SK-N-DZ (cell line): ENCODE results near the gene XXYLT1.

Source experiments
- DNase-seq: peaks from one replicate; pipeline ENCODE4 v3.0.0-alpha.2; 2015; ENCODE audit warnings: low spot score

XXYLT1 gene

GRCh38 chr3:195135917-195136316 is 135.0 kb downstream of the XXYLT1 start:
- peak; percentile 75 for DNase-seq

GRCh38 chr3:195134431-195134830 is 136.5 kb downstream of the XXYLT1 start:
- no peak for DNase-seq

DNA sequence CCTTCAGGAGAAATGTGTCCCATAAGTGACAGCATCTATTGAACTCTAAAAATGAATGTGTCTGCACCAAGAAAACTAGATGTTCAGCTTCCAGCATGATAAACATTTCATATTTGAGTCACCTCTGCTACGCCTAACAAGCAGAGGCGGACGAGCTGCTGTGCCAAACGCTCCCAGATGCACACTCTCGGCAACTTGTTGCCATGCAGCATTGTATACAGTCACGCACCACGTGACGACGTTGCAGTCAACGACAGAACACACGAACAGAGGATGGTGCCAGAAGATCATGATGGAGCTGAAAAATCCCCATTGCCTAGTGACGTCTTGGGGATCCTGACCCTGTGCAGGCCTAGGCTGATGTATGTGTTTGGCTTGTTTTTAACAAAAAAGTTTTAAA is 137.5 kb downstream of the XXYLT1 start:
- DNase-seq: no peak

DNA sequence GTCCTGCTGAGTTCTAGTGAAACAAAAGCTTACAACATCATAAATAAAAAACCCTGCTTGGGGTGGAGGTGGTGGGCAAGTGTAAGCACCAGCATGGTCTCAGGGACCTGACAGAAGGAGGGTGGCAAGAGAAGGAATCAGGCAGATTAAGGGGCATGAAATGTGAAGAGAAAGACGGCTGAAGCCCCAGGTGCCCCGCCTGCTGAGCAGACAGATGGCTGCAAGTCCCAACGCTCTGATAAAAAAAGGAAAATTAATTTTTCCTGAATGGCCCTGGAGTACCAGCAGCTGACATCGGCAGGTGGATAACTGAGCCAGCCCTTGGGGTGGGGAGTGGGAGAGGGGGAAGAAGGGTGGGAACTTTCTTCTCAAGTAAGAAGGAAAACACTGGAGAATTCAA is 137.9 kb downstream of the XXYLT1 start:
- no peak for DNase-seq

- no peak for DNase-seq
Measured at GRCh38 chr3:195131176-195131575, 139.8 kb downstream of the XXYLT1 start.

- DNase-seq: no peak
Measured at GRCh38 chr3:195129644-195130492, 141.1 kb downstream of the XXYLT1 start.

DNA sequence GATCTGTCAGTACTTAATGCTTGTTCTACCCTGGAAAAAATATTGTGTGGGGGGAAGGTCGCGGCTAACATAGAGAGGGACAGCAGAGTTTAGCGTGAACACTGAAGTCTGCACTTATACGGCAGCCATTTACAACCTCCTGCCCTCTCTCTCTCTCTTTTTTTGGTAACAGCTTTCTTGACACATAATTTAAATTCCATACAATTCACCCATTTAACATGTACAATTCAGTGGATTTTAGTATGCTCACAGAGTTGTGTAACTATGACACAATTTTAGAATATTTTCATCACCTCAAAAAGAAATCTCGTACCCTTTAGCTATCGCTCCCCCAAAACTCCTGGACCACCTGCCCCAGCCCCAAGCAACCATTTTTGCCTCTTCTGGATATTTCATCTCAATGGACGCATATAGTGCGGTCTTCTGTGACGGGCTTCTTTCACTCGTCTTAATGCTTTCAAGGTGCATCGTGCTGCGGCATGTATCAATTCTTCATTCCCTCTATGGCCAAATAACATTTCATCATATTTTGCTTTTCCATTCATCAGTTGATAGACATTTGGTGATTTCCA is 141.8 kb downstream of the XXYLT1 start:
- no peak for DNase-seq

DNA sequence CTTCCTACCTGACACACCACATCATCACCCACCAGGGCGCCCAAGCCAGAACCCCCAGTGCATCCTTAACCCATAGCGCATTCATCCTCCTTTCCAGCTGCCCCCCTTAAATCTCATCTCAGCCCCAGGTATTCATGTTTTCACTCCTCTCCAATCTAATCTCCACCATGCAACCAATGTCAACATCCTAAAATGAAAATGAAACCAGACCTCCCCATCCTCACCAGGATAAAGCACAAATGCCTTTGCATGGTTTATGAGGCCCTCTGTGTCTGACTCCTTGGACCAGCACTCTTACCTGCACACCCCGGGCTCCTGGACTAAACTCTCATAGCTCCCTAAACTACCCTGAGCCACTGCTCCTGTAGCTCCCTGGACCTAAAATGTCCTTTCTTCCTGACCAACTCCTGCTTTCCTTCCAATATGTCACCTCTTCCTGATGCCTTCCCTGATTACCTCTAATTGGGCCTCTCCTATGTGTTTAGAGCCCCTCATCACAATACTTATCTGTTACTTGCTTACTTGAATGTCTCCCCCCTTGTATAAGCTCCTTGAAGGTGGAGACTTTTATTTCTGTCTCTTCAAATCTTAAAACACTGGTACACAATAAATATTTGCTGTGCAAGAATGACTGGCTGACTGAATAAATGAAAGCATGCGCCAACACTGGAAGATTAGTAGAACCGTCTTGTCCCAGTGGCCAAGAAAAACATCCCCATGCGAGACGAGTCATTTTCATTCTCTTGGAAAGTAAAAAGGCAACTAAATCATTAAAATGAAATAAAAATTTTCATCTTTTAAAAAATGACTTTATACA is 142.5 kb downstream of the XXYLT1 start:
- DNase-seq: no peak

DNA sequence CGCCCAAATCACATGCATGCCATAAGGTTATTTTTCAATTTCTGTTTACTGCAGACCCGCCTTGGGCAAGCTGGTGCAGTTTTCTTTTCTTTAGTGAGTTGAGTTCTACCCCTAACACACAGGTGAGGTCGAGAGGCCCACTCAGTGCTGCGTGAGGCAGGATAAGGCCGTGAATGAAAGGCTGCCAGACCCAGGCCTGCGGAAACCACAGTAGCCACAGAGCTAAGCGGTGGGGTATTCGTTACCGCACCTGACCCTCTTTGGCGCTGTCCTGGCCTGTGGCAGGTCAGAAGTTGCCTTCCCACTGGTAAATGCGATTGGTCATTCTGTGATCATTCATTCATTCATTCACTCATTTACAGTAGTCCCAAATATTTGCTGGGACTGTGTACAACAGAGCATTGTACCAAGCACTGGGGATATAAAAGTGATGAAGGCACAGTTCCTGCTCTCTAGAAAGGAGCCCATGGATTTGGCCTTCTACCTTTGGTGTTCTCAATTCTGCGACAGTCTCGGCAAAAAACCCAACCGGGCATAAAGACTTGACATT is 144.8 kb downstream of the XXYLT1 start:
- no peak for DNase-seq

- no peak for DNase-seq
Measured at GRCh38 chr3:195125646-195126045, 145.3 kb downstream of the XXYLT1 start.

GRCh38 chr3:195124378-195124992 is 146.5 kb downstream of the XXYLT1 start:
- DNase-seq: no peak

DNA sequence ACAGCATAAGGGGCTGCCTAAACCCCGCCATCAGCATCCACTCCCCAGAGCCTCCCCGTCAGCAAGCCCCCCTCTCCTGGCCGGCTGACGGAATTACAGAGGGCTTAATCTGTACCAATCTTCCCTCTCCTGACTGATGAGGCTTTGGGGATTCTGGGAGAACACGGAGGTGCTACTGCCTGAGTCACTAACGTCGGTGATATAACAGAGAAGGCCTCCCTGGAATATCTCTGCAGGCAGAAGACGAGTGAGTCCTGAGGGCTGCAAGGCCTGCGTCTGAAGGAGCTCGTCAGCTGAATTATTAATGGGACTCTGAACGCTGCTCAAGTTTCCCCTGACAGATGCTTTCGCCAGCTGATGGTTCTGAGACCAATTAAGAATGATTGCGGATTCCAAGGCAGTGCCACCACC is 147.7 kb downstream of the XXYLT1 start:
- peak; percentile 32 for DNase-seq

- no peak for DNase-seq
Measured at GRCh38 chr3:195122261-195122660, 148.7 kb downstream of the XXYLT1 start.

GRCh38 chr3:195120267-195120601 is 150.7 kb downstream of the XXYLT1 start:
- DNase-seq: no peak

DNA sequence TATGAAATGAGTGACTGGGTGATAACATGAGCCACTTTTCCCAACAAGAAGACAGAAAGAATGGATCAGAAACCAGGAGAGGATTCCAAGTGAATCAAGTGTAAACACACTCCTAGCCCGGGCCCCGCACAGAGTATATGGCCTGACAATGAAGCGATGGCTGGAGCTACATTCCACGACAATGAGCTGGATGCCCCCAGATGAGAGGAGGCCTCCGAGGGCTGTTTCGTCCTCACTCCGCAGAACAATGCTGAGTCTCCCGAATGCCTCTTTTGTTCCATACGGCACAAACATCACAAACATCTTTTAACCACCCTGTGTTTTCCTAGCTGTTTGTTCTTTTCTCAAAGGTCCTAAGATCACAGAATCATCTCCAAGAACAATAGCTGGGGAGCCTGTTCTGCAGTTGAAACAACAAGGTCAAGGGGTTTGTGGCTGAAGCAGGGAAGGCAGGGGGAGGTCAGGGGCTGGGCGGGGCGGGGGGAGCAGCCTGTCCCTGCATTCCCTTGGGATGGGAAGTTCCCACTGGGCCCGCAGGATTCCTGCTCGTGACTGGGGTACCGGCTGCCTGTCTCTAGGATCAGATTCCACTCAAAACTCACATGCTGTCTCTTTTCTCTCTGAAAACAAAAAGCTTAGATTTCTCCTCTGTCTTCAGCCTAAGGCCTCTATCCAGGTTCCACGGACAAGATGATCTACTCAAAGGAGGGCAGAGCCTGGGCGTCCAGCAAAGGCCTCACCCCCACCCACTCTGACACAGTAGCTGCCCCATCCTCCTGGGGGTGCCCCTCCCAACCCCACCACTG is 151.3 kb downstream of the XXYLT1 start:
- DNase-seq: no peak

GRCh38 chr3:195118671-195119070 is 152.3 kb downstream of the XXYLT1 start:
- no peak for DNase-seq

DNA sequence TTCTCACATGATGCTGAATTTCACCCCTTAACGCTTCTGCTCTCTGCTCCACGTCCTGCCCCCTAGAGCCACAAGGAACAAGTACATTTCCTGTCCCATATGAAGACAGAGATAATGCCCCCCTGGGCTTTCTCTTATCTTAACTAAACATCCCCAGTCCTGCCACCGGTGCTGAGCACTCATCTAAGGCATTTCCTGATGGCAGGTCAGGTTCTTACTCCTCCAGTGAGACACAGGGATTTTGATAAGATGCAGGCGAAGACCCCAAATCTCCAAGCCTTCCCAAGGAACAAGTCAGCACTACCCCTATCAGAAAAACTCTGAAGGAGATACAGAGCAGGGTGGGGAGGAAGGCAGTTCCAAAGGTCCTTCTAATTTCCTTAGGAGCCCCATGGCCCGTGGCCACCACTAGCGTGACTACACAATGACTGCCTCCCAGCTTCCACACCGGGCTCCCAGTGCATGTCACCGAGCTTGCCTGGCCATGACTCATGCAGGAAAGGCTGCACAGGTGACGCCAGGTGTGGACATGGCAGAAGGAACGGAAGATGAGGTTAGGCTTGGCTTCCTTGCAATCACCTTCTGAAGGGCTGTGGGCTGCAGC is 152.9 kb downstream of the XXYLT1 start:
- DNase-seq: no peak

- DNase-seq: no peak
Measured at GRCh38 chr3:195116407-195117185, 154.4 kb downstream of the XXYLT1 start.

GRCh38 chr3:195115600-195116406 is 155.2 kb downstream of the XXYLT1 start:
- DNase-seq: no peak
